Right ventricle myocardium inferior (tissue), 1 donor: ENCODE results near the gene ARHGEF28. TPM values are rescaled to one million over a fixed set of nuclear protein-coding genes. Genes with fewer than 3 reads are reported as not detected.

ENCODE experiments used
- ATAC-seq: fragments of 200-7000 bp; cut with Tn5 transposase; one replicate; pipeline ENCODE4 v1.9.1; 2020; ENCODE audit warnings: mild to moderate bottlenecking, moderate library complexity
- DNase-seq: peaks from one replicate; pipeline ENCODE4 v3.0.0; 2021; ENCODE audit errors: missing footprints
- intact Hi-C: fragments of 100-400 bp; cut with DNase I; formaldehyde crosslinking; loops from one replicate; pipeline ENCODE4 v1.11.0; 2022
- long read RNA-seq: library from polyadenylated mRNA; unstranded; transcript quantifications from one replicate; pipeline ENCODE4 v2.0.0, GENCODE V29; 2021
- total RNA-seq: library from RNA; stranded (reverse); fragmentation: NEBNext Ultra II Directional; extraction: Animal tissue kit (Norgen Biotek cat#: 25700); gene quantifications from one replicate; pipeline ENCODE4 v1.2.1, GENCODE V29; 2021
- donor health status: DM: no; HTN: yes; CAD: no; lungs with severe emphysema.

Gene ARHGEF28
- 1.9 TPM for total RNA-seq
- long read RNA-seq, partial matches to known transcripts = 1 of 1 reads
- long read RNA-seq, other reads (novel, unspliced or antisense) = 0 of 1 reads

- intact Hi-C loops = no loop called here
- peak; percentile 71 for DNase-seq
These were observed at the start of gene ARHGEF28 for GRCh38 chr5:73625944-73626811. ARHGEF28 (plus strand) TSS chr5:73626196; CDS start chr5:73684852, 58,656 bp downstream.

GRCh38 chr5:73582285-73583145 lies 43.5 kb upstream of the ARHGEF28 start:
- ATAC-seq = no peak
- intact Hi-C loops = no loop called here
- DNase-seq = no peak

More at GRCh38 chr5:73625944-73626811, at the start of gene ARHGEF28:
- ATAC-seq = peak; percentile 87

- intact Hi-C loops = no loop called here
- ATAC-seq = no peak
These were observed 38.1 kb upstream of the ARHGEF28 start for GRCh38 chr5:73587923-73588322.

GRCh38 chr5:73591102-73591695 lies 34.8 kb upstream of the ARHGEF28 start:
- no peak for ATAC-seq
- intact Hi-C loops = loop anchor here (1.0 to 10.0 kb wide), 2 partner anchors 201 to 1054 kb away; partner anchors contain the start of gene ENC1

More at GRCh38 chr5:73587923-73588322, 38.1 kb upstream of the ARHGEF28 start:
- no peak for DNase-seq

GRCh38 chr5:73591698-73592501 lies 34.1 kb upstream of the ARHGEF28 start:
- intact Hi-C loops = loop anchor here (1.0 to 10.0 kb wide), 2 partner anchors 200 to 1053 kb away; partner anchors contain the start of gene ENC1
- DNase-seq = no peak
- no peak for ATAC-seq

More at GRCh38 chr5:73591102-73591695, 34.8 kb upstream of the ARHGEF28 start:
- no peak for DNase-seq

GRCh38 chr5:73592551-73592950 lies 33.4 kb upstream of the ARHGEF28 start:
- intact Hi-C loops = loop anchor here (10.0 kb wide), 1 partner anchor 1052 kb away; the partner anchor contains the start of gene ENC1
- no peak for ATAC-seq
- DNase-seq = no peak

GRCh38 chr5:73596705-73597328 lies 29.2 kb upstream of the ARHGEF28 start:
- intact Hi-C loops = loop anchor here (10.0 kb wide), 1 partner anchor 1048 kb away; the partner anchor contains the start of gene ENC1
- no peak for DNase-seq
- ATAC-seq = no peak

GRCh38 chr5:73599380-73599779 lies 26.6 kb upstream of the ARHGEF28 start:
- intact Hi-C loops = loop anchor here (10.0 kb wide), 1 partner anchor 1045 kb away; the partner anchor contains the start of gene ENC1
- DNase-seq (no peak), ATAC-seq (no peak)

- no peak for ATAC-seq
These were observed 22.0 kb upstream of the ARHGEF28 start for GRCh38 chr5:73603998-73604397.

GRCh38 chr5:73605223-73606087 lies 20.5 kb upstream of the ARHGEF28 start:
- intact Hi-C loops = no loop called here
- ATAC-seq = no peak
- no peak for DNase-seq

More at GRCh38 chr5:73603998-73604397, 22.0 kb upstream of the ARHGEF28 start:
- intact Hi-C loops = no loop called here
- DNase-seq = no peak

GRCh38 chr5:73606206-73606753 lies 19.7 kb upstream of the ARHGEF28 start:
- intact Hi-C loops = no loop called here
- ATAC-seq = no peak
- no peak for DNase-seq

GRCh38 chr5:73607228-73607627 lies 18.8 kb upstream of the ARHGEF28 start:
- ATAC-seq (no peak), DNase-seq (no peak)
- intact Hi-C loops = no loop called here

- ATAC-seq (no peak), DNase-seq (no peak)
- intact Hi-C loops = no loop called here
These were observed 13.2 kb upstream of the ARHGEF28 start for GRCh38 chr5:73612799-73613198.

GRCh38 chr5:73615085-73615484 lies 10.9 kb upstream of the ARHGEF28 start:
- no peak for ATAC-seq
- intact Hi-C loops = no loop called here
- no peak for DNase-seq

GRCh38 chr5:73615947-73616346 lies 10.0 kb upstream of the ARHGEF28 start:
- ATAC-seq (no peak), DNase-seq (no peak)
- intact Hi-C loops = no loop called here
